Kidney epithelial cell (primary cell): ENCODE results near the gene RELT. TPM values are rescaled to one million over a fixed set of nuclear protein-coding genes. Genes with fewer than 3 reads are reported as not detected.

Source experiments
- DNase-seq: peaks from one replicate; pipeline ENCODE4 v3.0.0-alpha.2; 2010; ENCODE audit warnings: low read depth
- H3K27me3 ChIP-seq: 2 replicates; pipeline ENCODE4 v1.6.0; 2011; ENCODE audit warnings: low read length; ENCODE audit not compliant: control insufficient read depth, insufficient read depth
- H3K36me3 ChIP-seq: 2 replicates; pipeline ENCODE4 v1.5.1; 2011; ENCODE audit warnings: low read length; ENCODE audit not compliant: control insufficient read depth, insufficient read depth
- H3K4me3 ChIP-seq: 2 replicates; pipeline ENCODE4 v1.5.1; 2011; ENCODE audit warnings: low read depth, mild to moderate bottlenecking, control low read depth, low read length
- total RNA-seq: library from RNA; depleted of rRNA; stranded (reverse); fragments of >200 nt; gene quantifications from 2 replicates; pipeline ENCODE4 v1.2.3, GENCODE V29; 2015
- TF ChIP-seq, protein P1 (sequence below): IDR thresholded peaks from 2 replicates; pipeline ENCODE4 v1.5.1; 2011; ENCODE audit warnings: mild to moderate bottlenecking, moderate library complexity, low read length, control low read depth, inconsistent platforms; ENCODE audit not compliant: insufficient read depth, poor library complexity, severe bottlenecking

The RELT gene
- total RNA-seq, 1 donor from 2014 or later = 8.0 TPM

DNA sequence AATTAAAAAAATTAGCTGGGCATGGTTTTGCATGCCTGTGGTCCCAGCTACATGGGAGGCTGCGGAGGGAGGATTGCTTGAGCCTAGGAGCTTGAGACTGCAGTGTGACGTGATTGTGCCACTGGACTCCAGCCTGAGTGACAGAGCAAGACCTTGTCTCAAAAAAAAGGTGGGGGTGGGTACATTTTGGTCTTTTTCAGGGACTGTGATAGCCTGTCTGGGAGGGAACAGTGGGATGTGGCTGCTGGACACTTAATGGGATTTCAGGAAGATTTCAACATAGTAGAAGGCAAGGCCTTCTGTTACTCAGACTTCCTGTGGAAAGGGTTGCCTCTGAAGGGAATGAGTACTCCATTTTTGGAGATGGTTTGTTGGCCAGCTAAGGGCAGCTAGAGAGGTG, 40.6 kb downstream of the RELT start:
- no peaks in the 10 kb centered on the region for H3K27me3 ChIP-seq
- no peak for DNase-seq
- no peaks in the 10 kb centered on the region for H3K36me3 ChIP-seq
- H3K4me3 ChIP-seq = no peak overlapping the region
- TF ChIP-seq, protein P1, sequence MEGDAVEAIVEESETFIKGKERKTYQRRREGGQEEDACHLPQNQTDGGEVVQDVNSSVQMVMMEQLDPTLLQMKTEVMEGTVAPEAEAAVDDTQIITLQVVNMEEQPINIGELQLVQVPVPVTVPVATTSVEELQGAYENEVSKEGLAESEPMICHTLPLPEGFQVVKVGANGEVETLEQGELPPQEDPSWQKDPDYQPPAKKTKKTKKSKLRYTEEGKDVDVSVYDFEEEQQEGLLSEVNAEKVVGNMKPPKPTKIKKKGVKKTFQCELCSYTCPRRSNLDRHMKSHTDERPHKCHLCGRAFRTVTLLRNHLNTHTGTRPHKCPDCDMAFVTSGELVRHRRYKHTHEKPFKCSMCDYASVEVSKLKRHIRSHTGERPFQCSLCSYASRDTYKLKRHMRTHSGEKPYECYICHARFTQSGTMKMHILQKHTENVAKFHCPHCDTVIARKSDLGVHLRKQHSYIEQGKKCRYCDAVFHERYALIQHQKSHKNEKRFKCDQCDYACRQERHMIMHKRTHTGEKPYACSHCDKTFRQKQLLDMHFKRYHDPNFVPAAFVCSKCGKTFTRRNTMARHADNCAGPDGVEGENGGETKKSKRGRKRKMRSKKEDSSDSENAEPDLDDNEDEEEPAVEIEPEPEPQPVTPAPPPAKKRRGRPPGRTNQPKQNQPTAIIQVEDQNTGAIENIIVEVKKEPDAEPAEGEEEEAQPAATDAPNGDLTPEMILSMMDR = no peak

DNA sequence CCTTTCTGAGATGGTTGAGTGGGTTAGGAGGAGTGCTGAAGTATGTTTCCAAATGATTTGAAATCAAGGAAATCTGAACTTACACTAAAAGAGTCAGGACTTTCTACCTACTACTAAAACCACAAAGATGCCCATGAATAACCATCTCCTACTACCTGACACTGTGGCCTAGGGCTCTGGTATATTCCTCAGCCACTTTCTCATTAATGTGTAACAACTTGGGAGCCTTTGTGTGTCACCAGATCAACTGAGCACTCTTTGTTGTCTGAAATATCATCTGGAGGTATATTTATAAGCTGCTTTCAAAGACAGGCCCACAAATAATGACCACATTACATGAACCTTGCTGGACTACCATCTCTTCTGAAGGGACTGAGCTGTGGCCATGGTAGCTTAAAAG, 43.9 kb downstream of the RELT start:
- no peaks in the 10 kb centered on the region for H3K27me3 ChIP-seq
- no peaks in the 10 kb centered on the region for H3K36me3 ChIP-seq
- H3K4me3 ChIP-seq = no peak overlapping the region
- TF ChIP-seq, protein P1 = no peak
- DNase-seq = no peak

DNA sequence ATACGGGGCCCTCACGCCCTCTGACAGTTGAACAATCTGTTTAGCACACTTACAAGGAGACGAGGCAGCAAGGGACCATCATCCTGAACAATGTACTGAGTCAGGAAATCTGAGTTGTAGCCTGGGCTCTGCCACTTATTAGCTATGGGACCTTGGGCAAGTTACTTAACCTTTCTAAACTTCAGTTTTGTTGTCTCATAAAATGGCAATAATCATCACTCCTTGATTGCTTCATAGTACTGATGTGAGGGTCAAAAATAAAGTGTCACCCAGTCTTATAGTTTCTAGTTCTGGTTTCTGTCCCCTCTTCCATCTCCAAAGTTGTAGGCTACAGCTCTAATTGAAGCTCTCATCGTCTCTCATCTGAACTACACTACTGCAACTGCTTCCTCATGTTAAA, 46.7 kb downstream of the RELT start:
- TF ChIP-seq, protein P1 = no peak
- DNase-seq = no peak
- Histone ChIP-seq H3K4me3 (no peak overlapping the region), H3K27me3 (no peaks in the 10 kb centered on the region), H3K36me3 (no peaks in the 10 kb centered on the region)

DNA sequence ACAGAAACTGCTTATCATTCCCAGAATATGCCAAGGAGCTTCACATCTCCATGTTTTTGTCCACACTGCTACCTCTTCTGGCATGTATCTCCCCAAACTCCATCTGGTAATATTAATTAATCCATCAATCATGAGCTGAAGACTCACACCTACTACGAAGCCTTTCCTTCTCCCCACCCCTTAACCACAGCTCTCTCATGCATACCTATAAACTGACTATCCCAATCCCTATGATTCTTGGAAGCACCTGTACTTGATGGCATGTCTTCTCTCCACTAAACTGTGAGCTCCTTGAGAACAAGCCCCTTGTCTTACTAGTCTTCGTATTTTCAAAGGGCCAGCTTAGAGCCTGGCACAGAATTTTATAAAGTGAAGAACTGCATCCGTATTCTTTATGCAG, 47.3 kb downstream of the RELT start:
- DNase-seq = no peak
- no peaks in the 10 kb centered on the region for H3K36me3 ChIP-seq
- no peak overlapping the region for H3K4me3 ChIP-seq
- TF ChIP-seq, protein P1 = no peak
- H3K27me3 ChIP-seq = no peaks in the 10 kb centered on the region

DNA sequence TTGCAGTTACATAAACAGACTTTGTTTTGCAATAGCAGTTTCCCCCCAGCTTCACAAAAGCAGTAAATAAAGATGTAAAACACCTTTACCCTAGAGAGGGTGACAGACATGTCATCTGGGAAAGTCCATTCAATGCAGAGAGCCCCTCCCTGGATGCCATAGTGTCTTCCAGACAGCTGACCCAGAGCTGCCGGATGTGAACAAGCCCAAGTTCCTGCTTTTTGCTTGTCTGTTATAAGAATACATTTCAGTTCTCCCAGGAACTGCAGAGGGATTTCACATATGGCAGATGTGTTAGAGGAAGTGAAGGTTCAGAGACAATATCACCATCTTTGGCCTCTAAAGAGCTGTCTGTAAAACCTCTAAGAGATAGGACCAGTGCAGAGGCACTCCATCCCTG, 48.9 kb downstream of the RELT start:
- no peaks in the 10 kb centered on the region for H3K36me3 ChIP-seq
- TF ChIP-seq, protein P1 = no peak
- no peak for DNase-seq
- no peak overlapping the region for H3K4me3 ChIP-seq
- no peaks in the 10 kb centered on the region for H3K27me3 ChIP-seq

DNA sequence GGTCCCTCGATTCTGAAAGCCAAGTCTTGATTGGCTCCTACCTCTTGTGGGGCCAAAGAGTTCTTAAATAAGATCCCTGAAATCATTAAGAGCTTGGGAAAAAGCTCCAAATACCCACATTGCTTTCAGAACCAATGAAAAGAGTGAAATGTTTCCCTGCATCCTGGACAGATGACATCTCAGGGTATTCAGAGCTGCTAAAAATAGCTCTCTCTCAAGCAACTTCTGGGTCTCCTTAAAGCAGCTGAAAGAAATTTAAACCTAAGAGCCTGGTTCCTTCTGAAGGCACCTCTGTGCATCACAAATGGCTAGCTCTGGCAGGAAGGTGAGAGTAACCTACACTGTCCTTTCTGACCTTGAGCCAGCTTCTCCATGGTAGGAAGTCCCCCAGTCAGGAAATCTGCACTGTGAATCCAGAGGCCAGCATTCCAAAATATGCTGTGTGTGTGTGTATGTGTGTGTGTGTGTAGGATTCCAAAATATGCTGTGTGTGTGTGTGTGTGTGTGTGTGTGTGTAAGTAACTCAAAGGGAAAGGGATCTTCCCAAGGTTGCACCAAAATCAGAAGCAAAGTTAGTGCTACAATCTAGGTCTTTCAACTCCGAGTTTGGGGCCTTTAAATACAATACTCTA, 50.1 kb downstream of the RELT start:
- TF ChIP-seq, protein P1 = no peak
- Histone ChIP-seq H3K27me3 (no peaks in the 10 kb centered on the region), H3K4me3 (no peak overlapping the region), H3K36me3 (no peaks in the 10 kb centered on the region)
- no peak for DNase-seq
